HTR-8/SVneo (cell line): ENCODE data around the gene ZNF831.

Source experiments
- DNase-seq: peaks from one replicate; pipeline ENCODE4 v3.0.0; 2011; ENCODE audit warnings: low spot score, mixed read lengths; ENCODE audit not compliant: insufficient read length
- FAIRE-seq: peaks from 2 replicates; lab custom pipeline; 2011; peaks lifted over from hg19 to GRCh38; lab: Jason Lieb, UNC

ZNF831 gene

GRCh38 chr20:59175861-59176260 is 12.2 kb downstream of the ZNF831 start:
- DNase-seq (no peak), FAIRE-seq (peak; percentile 83)

- no peak for DNase-seq
- no peak for FAIRE-seq
Measured at GRCh38 chr20:59176812-59177211, 13.2 kb downstream of the ZNF831 start.

GRCh38 chr20:59177266-59178250 is 13.9 kb downstream of the ZNF831 start:
- DNase-seq (no peak), FAIRE-seq (peak; percentile 67)

- FAIRE-seq (peak; percentile 13), DNase-seq (no peak)
Measured at GRCh38 chr20:59178983-59179595, 15.5 kb downstream of the ZNF831 start.

GRCh38 chr20:59179988-59180387 is 16.4 kb downstream of the ZNF831 start:
- peak; percentile 68 for FAIRE-seq
- no peak for DNase-seq

GRCh38 chr20:59181936-59182335 is 18.3 kb downstream of the ZNF831 start:
- DNase-seq: no peak
- peak; percentile 86 for FAIRE-seq

- FAIRE-seq: peak; percentile 52
- DNase-seq: no peak
Measured at GRCh38 chr20:59182401-59183044, 18.9 kb downstream of the ZNF831 start.

- DNase-seq (no peak), FAIRE-seq (peak; percentile 69)
Measured at GRCh38 chr20:59183751-59184150, 20.1 kb downstream of the ZNF831 start.

- DNase-seq: no peak
- FAIRE-seq: peak; percentile 93
Measured at GRCh38 chr20:59184880-59185447, 21.3 kb downstream of the ZNF831 start.

GRCh38 chr20:59185809-59186208 is 22.2 kb downstream of the ZNF831 start:
- FAIRE-seq (peak; percentile 80), DNase-seq (no peak)

- peak; percentile 55 for FAIRE-seq
Measured at GRCh38 chr20:59190466-59190865, 26.8 kb downstream of the ZNF831 start.

GRCh38 chr20:59191036-59191755 is 27.6 kb downstream of the ZNF831 start:
- FAIRE-seq (peak; percentile 86), DNase-seq (no peak)

More at GRCh38 chr20:59190466-59190865, 26.8 kb downstream of the ZNF831 start:
- no peak for DNase-seq

- FAIRE-seq: no peak
- no peak for DNase-seq
Measured at GRCh38 chr20:59191756-59192532, 28.3 kb downstream of the ZNF831 start.

GRCh38 chr20:59192533-59192896 is 28.9 kb downstream of the ZNF831 start:
- no peak for DNase-seq
- no peak for FAIRE-seq

- DNase-seq (no peak), FAIRE-seq (no peak)
Measured at GRCh38 chr20:59193325-59193724, 29.7 kb downstream of the ZNF831 start.

GRCh38 chr20:59194023-59194935 is 30.7 kb downstream of the ZNF831 start:
- FAIRE-seq (peak; percentile 92), DNase-seq (no peak)

GRCh38 chr20:59195316-59195993 is 31.8 kb downstream of the ZNF831 start:
- FAIRE-seq (no peak), DNase-seq (no peak)
